ENCODE results near the gene CADM3.
A peak's percentile ranks its signal among the peaks of the same experiment; 100 is the strongest.

CADM3 gene

GRCh38 chr1:159212596-159212995 is 41.2 kb downstream of the CADM3 start:
- H3K27me3 ChIP-seq (replicated peaks; ENCODE audit: control insufficient read depth, insufficient read depth, low read length) = no peaks in the 10 kb centered on the region
- DNase-seq (ENCODE audit: extremely low read depth, insufficient read length) = no peak
- no peak overlapping the region for H3K4me3 ChIP-seq (replicated peaks; ENCODE audit: low read depth, low read length)
- TF ChIP-seq CTCF (IDR thresholded peaks at IDR 0.05; ENCODE audit: insufficient read depth, low read length, poor library complexity, severe bottlenecking) = no peak
- H3K36me3 ChIP-seq (ENCODE audit: control insufficient read depth, insufficient read depth, low read length) = no peaks in the 10 kb centered on the region

- DNase-seq (ENCODE audit: extremely low read depth, insufficient read length) = no peak
- peak; percentile 96 for TF ChIP-seq CTCF (IDR thresholded peaks at IDR 0.05; ENCODE audit: insufficient read depth, low read length, poor library complexity, severe bottlenecking)
- H3K36me3 ChIP-seq (ENCODE audit: control insufficient read depth, insufficient read depth, low read length) = no peaks in the 10 kb centered on the region
- H3K4me3 ChIP-seq (replicated peaks; ENCODE audit: low read depth, low read length) = no peak overlapping the region
- H3K27me3 ChIP-seq (replicated peaks; ENCODE audit: control insufficient read depth, insufficient read depth, low read length) = no peaks in the 10 kb centered on the region; the same call in 1 of the 2 replicates
Observed at GRCh38 chr1:159214149-159214760, 42.8 kb downstream of the CADM3 start.

- H3K27me3 ChIP-seq (replicated peaks; ENCODE audit: control insufficient read depth, insufficient read depth, low read length) = no peaks in the 10 kb centered on the region; the same call in 1 of the 2 replicates
- DNase-seq (ENCODE audit: extremely low read depth, insufficient read length) = no peak
Observed at GRCh38 chr1:159218649-159219636, 47.5 kb downstream of the CADM3 start.

GRCh38 chr1:159222075-159222865 is 50.9 kb downstream of the CADM3 start:
- no peak for DNase-seq (ENCODE audit: extremely low read depth, insufficient read length)
- TF ChIP-seq CTCF (IDR thresholded peaks at IDR 0.05; ENCODE audit: insufficient read depth, low read length, poor library complexity, severe bottlenecking) = no peak
- Histone ChIP-seq H3K36me3 (ENCODE audit: control insufficient read depth, insufficient read depth, low read length) (no peaks in the 10 kb centered on the region), H3K4me3 (replicated peaks; ENCODE audit: low read depth, low read length) (no peak overlapping the region), H3K27me3 (replicated peaks; ENCODE audit: control insufficient read depth, insufficient read depth, low read length) (no peaks in the 10 kb centered on the region; the same call in 1 of the 2 replicates)

More at GRCh38 chr1:159218649-159219636, 47.5 kb downstream of the CADM3 start:
- no peaks in the 10 kb centered on the region for H3K36me3 ChIP-seq (ENCODE audit: control insufficient read depth, insufficient read depth, low read length)
- H3K4me3 ChIP-seq (replicated peaks; ENCODE audit: low read depth, low read length) = no peak overlapping the region
- no peak for TF ChIP-seq CTCF (IDR thresholded peaks at IDR 0.05; ENCODE audit: insufficient read depth, low read length, poor library complexity, severe bottlenecking)

- no peaks in the 10 kb centered on the region for H3K36me3 ChIP-seq (ENCODE audit: control insufficient read depth, insufficient read depth, low read length)
Observed at GRCh38 chr1:159223004-159223403, 51.6 kb downstream of the CADM3 start.

More at GRCh38 chr1:159223004-159223403, 51.6 kb downstream of the CADM3 start:
- Histone ChIP-seq H3K4me3 (replicated peaks; ENCODE audit: low read depth, low read length) (no peak overlapping the region), H3K27me3 (replicated peaks; ENCODE audit: control insufficient read depth, insufficient read depth, low read length) (no peaks in the 10 kb centered on the region; the same call in 1 of the 2 replicates)
- DNase-seq (ENCODE audit: extremely low read depth, insufficient read length) = no peak
- TF ChIP-seq CTCF (IDR thresholded peaks at IDR 0.05; ENCODE audit: insufficient read depth, low read length, poor library complexity, severe bottlenecking) = no peak

Measured in GM06990 (cell line).